Astrocyte (in vitro differentiated cells and primary cell): ENCODE measurements around the gene OR2V1.
"Not testable (repeated sequence)": the region's sequence is repeated elsewhere in the genome, so short reads cannot be mapped to it uniquely, and the experiment has no call there.

Experiments
- EZH2 ChIP-seq: IDR thresholded peaks from 2 replicates; pipeline ENCODE4 v1.6.1; 2012; ENCODE audit warnings: mild to moderate bottlenecking, low read length, inconsistent platforms; ENCODE audit not compliant: insufficient read depth
- TF ChIP-seq, protein P1 (sequence below): IDR thresholded peaks from 2 replicates; pipeline ENCODE4 v1.5.1; 2011; ENCODE audit warnings: low read depth, mild to moderate bottlenecking, inconsistent platforms, low read length, moderate library complexity; ENCODE audit not compliant: insufficient read depth

DNA sequence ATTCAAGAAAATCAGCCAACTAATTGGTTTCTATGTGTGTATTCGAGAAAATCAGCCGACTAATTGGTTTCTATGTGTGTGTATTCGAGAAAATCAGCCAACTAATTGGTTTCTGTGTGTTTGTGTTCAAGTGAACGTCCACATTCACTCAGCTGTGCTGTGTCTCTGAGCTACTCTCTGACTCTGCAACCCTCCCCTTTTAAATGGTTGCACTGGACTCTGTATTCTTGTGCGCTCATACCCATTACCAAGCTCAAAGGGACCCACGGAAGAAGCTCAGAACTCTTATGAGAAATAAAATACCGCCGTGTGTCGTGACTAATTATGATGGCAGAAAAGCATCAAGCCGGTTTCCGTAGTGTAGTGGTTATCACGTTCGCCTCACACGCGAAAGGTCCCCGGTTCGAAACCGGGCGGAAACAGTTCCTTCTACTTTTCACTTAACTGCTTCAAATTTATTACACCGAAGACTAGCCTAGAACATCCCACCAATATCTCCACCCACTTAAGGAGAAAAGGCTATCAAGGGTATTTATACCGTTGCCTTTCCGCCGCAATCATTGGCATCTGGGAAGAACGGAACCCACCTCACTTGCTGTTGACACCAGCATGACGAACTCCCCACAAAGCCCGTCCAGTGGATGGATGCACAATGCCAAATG is 34.1 kb downstream of the OR2V1 start:
- TF ChIP-seq, protein P1, sequence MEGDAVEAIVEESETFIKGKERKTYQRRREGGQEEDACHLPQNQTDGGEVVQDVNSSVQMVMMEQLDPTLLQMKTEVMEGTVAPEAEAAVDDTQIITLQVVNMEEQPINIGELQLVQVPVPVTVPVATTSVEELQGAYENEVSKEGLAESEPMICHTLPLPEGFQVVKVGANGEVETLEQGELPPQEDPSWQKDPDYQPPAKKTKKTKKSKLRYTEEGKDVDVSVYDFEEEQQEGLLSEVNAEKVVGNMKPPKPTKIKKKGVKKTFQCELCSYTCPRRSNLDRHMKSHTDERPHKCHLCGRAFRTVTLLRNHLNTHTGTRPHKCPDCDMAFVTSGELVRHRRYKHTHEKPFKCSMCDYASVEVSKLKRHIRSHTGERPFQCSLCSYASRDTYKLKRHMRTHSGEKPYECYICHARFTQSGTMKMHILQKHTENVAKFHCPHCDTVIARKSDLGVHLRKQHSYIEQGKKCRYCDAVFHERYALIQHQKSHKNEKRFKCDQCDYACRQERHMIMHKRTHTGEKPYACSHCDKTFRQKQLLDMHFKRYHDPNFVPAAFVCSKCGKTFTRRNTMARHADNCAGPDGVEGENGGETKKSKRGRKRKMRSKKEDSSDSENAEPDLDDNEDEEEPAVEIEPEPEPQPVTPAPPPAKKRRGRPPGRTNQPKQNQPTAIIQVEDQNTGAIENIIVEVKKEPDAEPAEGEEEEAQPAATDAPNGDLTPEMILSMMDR: not testable (repeated sequence)
- TF ChIP-seq EZH2: not testable (repeated sequence)
